Peyer's patch (tissue), 4 donors: ENCODE data around the gene TBC1D23.

Experiments
- POLR2A ChIP-seq, 2 donors: fragments of 450-650 bp; IDR thresholded peaks; one replicate each; pipeline ENCODE4 v1.5.1; 2017; ENCODE audit warnings: antibody characterized with exemption in 2 of 2, mild to moderate bottlenecking in 2 of 2, moderate library complexity in 2 of 2
- TF ChIP-seq, protein P1 (sequence below), 6 experiments: fragments of 450-650 bp in 4 of 6; fragments of 200-600 bp in 2 of 6; sonication (generic) in 1 of 6; IDR thresholded peaks; one replicate each; pipeline ENCODE4 v1.5.1; 2017 to 2019; ENCODE audit warnings: antibody characterized with exemption in 6 of 6, mild to moderate bottlenecking in 3 of 6, moderate library complexity in 1 of 6

DNA sequence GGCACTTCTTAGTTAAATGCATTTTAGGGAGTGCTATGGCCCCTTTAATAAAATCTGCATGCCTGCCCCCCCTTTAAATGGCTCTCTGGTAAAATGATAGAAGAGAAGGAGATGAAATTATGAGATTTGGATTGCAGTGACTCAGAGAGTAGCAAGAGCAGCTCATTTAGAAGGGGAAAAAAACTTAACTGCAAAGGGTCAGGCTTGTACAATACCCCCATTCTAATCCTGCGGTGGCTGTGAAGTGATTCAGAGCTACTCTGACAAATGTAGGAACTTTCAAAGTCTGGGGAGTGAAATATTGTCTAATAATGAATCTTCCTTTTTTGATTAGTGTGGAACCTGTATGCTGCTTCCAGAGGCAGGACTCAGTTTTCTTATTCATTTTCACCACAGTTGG is 44.1 kb upstream of the TBC1D23 start:
- TF ChIP-seq, protein P1, sequence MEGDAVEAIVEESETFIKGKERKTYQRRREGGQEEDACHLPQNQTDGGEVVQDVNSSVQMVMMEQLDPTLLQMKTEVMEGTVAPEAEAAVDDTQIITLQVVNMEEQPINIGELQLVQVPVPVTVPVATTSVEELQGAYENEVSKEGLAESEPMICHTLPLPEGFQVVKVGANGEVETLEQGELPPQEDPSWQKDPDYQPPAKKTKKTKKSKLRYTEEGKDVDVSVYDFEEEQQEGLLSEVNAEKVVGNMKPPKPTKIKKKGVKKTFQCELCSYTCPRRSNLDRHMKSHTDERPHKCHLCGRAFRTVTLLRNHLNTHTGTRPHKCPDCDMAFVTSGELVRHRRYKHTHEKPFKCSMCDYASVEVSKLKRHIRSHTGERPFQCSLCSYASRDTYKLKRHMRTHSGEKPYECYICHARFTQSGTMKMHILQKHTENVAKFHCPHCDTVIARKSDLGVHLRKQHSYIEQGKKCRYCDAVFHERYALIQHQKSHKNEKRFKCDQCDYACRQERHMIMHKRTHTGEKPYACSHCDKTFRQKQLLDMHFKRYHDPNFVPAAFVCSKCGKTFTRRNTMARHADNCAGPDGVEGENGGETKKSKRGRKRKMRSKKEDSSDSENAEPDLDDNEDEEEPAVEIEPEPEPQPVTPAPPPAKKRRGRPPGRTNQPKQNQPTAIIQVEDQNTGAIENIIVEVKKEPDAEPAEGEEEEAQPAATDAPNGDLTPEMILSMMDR (IDR thresholded peaks at IDR 0.05), result no peak
- TF ChIP-seq POLR2A (IDR thresholded peaks at IDR 0.05), result no peak
